HG03575 (cell line): ENCODE data around the gene OR6C6.
"Not testable (repeated sequence)": the region's sequence is repeated elsewhere in the genome, so short reads cannot be mapped to it uniquely, and the experiment has no call there.

Experiments used
- ATAC-seq: cut with Tn5 transposase; IDR thresholded peaks from one replicate; pipeline ENCODE4 v1.9.1; 2021; ENCODE audit not compliant: unreplicated experiment, insufficient number of reproducible peaks, low FRiP score; ENCODE audit errors: extremely low read depth

Gene OR6C6

DNA sequence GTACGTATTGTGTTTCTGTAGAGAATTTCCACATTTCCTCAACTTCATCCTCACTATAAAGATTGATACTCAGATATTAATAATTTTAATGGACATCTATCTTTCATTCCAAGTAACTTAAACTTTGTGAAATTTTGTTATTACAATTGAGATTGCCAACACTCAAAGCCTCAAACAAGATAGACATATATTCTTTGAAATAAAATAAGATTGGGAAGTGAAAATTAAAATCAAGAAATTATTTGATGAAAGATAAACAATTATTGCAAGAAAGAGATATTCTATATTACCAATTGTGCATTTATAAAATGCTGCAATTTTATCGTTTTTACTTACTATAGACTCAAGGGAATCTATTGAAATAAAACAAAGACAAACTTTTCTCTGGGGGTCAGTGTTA, at the start of gene OR6C6:
Gene OR6C6 (minus strand): TSS at position 101 of the 400 bp plus-strand sequence. CDS start 1,337 bp downstream, outside the sequence.
- ATAC-seq, result no peak

DNA sequence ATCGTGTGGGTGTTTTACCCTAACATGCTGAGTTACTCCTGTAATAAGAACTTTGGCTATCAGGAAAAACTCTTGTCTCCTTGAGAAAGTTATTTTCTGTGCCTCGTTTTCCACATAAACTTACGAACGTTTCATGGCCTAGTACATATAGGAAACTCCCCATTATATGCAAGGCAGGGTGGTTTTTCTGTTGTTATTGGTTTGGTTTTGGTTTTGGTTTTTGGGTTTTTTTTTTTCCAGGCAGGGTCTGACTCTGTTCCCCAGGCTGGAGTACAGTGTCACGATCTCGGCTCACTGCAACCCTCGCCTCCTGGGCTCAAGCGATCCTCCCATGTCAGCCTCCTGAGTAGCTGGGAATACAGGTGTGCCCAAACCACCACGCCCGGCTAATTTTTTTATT, 39.6 kb upstream of the OR6C6 start:
- ATAC-seq, result no peak

GRCh38 chr12:55330446-55330845, 34.1 kb upstream of the OR6C6 start, which contains the start of gene OR6C3:
TSS of gene OR6C3 (plus strand) at chr12:55330746. CDS start at chr12:55331701, 955 bp downstream.
- ATAC-seq, result no peak

GRCh38 chr12:55325801-55326200, 29.4 kb upstream of the OR6C6 start:
- ATAC-seq, result not testable (repeated sequence)

DNA sequence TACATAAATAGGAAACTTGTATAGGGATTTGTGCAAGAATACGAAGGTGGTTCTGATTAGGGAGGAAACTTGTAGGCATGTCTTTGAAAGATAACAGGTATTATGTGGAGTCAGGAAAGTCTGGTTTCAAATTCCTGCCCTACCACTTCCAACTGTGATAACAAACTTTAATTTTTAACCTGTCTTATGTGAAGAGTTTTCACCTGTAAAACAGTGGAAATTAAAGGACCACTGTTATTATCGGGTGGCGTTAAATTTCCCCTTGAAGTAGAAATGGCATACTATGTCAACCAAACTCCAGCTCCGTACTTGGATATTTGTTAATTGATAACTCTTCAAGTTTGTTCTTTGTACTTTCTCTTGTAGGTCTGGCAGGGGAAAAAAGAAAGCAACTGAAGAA, 23.8 kb upstream of the OR6C6 start:
- no peak for ATAC-seq

GRCh38 chr12:55314043-55314442, 17.7 kb upstream of the OR6C6 start, which contains the start of gene OR6C1:
TSS of gene OR6C1 (plus strand) at chr12:55314343. CDS start at chr12:55320600, 6,257 bp downstream.
- ATAC-seq, result no peak

DNA sequence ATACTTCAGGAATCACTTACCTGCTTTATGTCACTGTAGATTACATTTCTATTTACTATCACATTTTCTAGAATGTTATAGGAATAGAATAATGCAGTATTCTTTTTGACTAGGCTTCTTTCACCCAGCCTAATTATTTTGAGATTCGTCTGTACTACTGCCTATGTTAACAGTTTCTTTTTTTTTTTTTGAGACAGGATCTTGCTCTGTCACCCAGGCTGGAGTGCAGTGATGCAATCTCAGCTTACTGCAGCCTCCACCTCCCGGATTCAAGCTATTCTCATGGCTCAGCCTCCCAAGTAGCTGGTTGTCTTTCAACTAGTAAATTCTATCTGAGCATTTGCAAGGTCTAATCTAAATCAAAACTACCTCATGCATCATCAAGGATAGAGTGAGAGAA, 6.4 kb downstream of the OR6C6 start:
- no peak for ATAC-seq

DNA sequence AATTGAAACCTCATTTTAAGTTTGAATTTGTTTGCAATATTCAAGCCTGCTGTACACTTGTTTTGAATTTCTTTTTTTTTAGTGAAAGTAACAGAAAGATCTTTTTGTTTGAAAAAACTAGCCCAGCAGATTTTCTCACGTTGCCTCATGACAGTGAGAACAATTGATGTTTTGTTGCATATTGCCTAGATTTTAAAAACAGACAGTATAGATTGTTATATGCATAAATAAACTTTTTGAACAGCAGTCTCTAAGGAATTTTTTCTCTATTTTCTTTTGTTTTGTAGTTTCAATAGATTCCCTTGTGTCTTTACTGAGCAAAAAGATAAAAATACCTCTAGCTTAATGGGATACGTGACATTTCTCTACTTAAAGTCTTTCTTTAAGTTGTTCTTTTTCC, 15.4 kb downstream of the OR6C6 start:
- no peak for ATAC-seq

GRCh38 chr12:55258303-55258702, 38.1 kb downstream of the OR6C6 start:
- no peak for ATAC-seq

DNA sequence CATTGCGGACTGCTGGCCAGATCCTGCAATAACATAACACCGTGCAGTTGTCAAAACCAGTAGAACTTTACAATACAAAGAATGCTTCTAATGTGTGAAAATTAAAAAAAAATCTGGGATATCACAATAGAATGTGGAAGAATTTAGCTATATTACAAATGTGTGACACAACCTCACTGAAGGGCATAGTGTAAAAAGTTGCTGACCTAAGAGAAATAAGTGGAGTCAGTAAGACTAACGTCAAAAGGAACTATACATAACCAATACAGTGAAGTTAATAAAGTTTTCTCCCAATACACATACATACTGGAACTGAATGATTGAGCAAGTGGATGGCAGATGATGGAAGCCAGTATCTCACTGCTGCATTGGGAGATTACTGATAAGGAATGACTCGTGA, 39.5 kb downstream of the OR6C6 start:
- ATAC-seq, result no peak

DNA sequence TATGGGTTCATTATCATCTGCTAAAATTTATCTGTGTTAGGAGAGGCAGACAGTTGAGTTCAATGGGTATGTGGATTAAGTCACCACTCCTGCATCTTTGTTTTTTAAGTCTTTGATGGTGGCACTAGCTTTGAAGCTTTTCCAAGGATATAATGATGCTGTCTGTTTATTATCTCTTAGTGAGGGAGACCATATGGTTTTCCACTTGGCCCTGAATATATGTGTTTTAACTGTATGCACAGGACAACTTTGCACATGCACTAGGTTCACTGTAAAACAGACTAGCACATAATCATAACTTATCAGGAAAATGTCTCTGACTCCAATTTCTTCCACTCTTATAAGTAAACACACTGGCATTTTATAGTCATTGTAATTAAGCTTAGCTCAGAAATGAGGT, 43.1 kb downstream of the OR6C6 start:
- ATAC-seq, result no peak

- no peak for ATAC-seq
Measured at GRCh38 chr12:55250944-55251343, 45.4 kb downstream of the OR6C6 start.

GRCh38 chr12:55246159-55246558, 50.2 kb downstream of the OR6C6 start:
- ATAC-seq, result no peak

DNA sequence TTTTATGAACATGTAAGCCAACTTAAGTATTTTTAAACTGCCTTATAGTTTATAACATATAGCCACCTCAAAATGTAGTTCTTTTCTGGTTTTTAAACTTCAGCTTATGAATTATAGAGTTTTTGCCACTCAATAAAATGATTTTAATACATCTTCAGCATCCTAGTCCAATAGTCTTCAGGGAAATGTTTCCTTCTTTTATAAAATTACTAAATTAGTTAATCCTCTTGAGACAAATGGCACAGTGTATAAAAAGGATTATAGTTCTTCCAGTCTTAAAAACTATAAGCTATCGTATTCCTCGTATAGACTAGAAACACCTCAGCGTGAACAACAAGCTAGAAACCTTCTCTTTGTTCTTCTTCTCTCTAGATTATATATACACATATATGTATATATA, 52.1 kb downstream of the OR6C6 start, which contains the start of gene OR6C74:
Gene OR6C74 (plus strand): TSS at position 301 of the 400 bp plus-strand sequence. CDS start 2,679 bp downstream, outside the sequence.
- ATAC-seq, result no peak
